Neural progenitor cell (in vitro differentiated cells): ENCODE measurements around the gene RNF8. TPM values are rescaled to one million over a fixed set of nuclear protein-coding genes. Genes with fewer than 3 reads are reported as not detected.
"Not testable (repeated sequence)": the region's sequence is repeated elsewhere in the genome, so short reads cannot be mapped to it uniquely, and the experiment has no call there.

Source experiments
- DNase-seq: peaks from one replicate; pipeline ENCODE4 v3.0.0-alpha.2; 2016; ENCODE audit warnings: low spot score
- H2AFZ ChIP-seq: fragments of 200-600 bp; sonication (generic); replicated peaks from 2 replicates; pipeline ENCODE4 v1.6.1; 2016; ENCODE audit warnings: antibody characterized with exemption
- H3F3A ChIP-seq: fragments of 200-600 bp; sonication (generic); 2 replicates; pipeline ENCODE4 v1.6.1; 2016; ENCODE audit warnings: antibody characterized with exemption, low read depth
- H3K27ac ChIP-seq: fragments of 200-600 bp; sonication (generic); 2 replicates; pipeline ENCODE4 v1.5.1; 2016; ENCODE audit warnings: mild to moderate bottlenecking
- H3K27me3 ChIP-seq: fragments of 200-600 bp; sonication (generic); 2 replicates; pipeline ENCODE4 v1.6.1; 2016; ENCODE audit warnings: mild to moderate bottlenecking, moderate library complexity
- H3K36me3 ChIP-seq: fragments of 200-600 bp; sonication (generic); 2 replicates; pipeline ENCODE4 v1.5.1; 2016
- H3K4me1 ChIP-seq: fragments of 200-600 bp; sonication (generic); 2 replicates; pipeline ENCODE4 v1.6.1; 2016; ENCODE audit warnings: mixed run types
- H3K4me2 ChIP-seq: fragments of 200-600 bp; sonication (generic); 2 replicates; pipeline ENCODE4 v1.6.1; 2016
- H3K4me3 ChIP-seq: fragments of 200-600 bp; sonication (generic); 2 replicates; pipeline ENCODE4 v1.5.1; 2016
- H3K79me2 ChIP-seq: fragments of 200-600 bp; sonication (generic); 2 replicates; pipeline ENCODE4 v1.6.1; 2016; ENCODE audit warnings: low read depth
- H3K9ac ChIP-seq: fragments of 200-600 bp; sonication (generic); 2 replicates; pipeline ENCODE4 v1.6.1; 2016
- H3K9me3 ChIP-seq: fragments of 200-600 bp; sonication (generic); 2 replicates; pipeline ENCODE4 v1.5.1; 2016; ENCODE audit warnings: low read depth
- H4K20me1 ChIP-seq: fragments of 200-600 bp; sonication (generic); 2 replicates; pipeline ENCODE4 v1.6.1; 2016; ENCODE audit warnings: low read depth
- H3K27ac Mint-ChIP-seq: 3 replicates; pipeline ENCODE4 v1.8.0; 2021; ENCODE audit warnings: mixed read lengths
- H3K27me3 Mint-ChIP-seq: 2 replicates; pipeline ENCODE4 v1.8.0; 2022; ENCODE audit warnings: low read depth, mild to moderate bottlenecking, inconsistent platforms, moderate library complexity, mixed read lengths; ENCODE audit not compliant: insufficient read depth
- H3K36me3 Mint-ChIP-seq: 3 replicates; pipeline ENCODE4 v1.8.0; 2021; ENCODE audit warnings: mixed read lengths
- H3K4me1 Mint-ChIP-seq: 3 replicates; pipeline ENCODE4 v1.8.0; 2021; ENCODE audit warnings: mixed read lengths
- H3K4me3 Mint-ChIP-seq: 3 replicates; pipeline ENCODE4 v1.8.0; 2021; ENCODE audit warnings: mild to moderate bottlenecking, moderate library complexity, mixed read lengths
- H3K9me3 Mint-ChIP-seq: 3 replicates; pipeline ENCODE4 v1.8.0; 2020; ENCODE audit warnings: mixed read lengths
- CTCF ChIP-seq: fragments of 200-600 bp; sonication (generic); IDR thresholded peaks from 2 replicates; pipeline ENCODE4 v1.5.1; 2017; ENCODE audit warnings: antibody characterized with exemption, mild to moderate bottlenecking
- EZH2 ChIP-seq: fragments of 200-600 bp; sonication (generic); IDR thresholded peaks from 2 replicates; pipeline ENCODE4 v1.6.1; 2017; ENCODE audit warnings: antibody characterized with exemption, mild to moderate bottlenecking, moderate library complexity
- EZH2phosphoT487 ChIP-seq: fragments of 200-600 bp; sonication (generic); IDR thresholded peaks from 2 replicates; pipeline ENCODE4 v1.6.1; 2017; ENCODE audit warnings: antibody characterized with exemption
- total RNA-seq: library from RNA; depleted of rRNA; stranded (reverse); fragments of >200 nt; gene quantifications from 2 replicates; pipeline ENCODE4 v1.2.3, GENCODE V29; 2015; ENCODE audit warnings: low replicate concordance

Gene RNF8
- total RNA-seq, 1 donor from 2014 or later = 68.5 TPM

- H3K79me2 ChIP-seq = no peaks in the 10 kb centered on the region
- no peak for TF ChIP-seq EZH2
- no peak for TF ChIP-seq EZH2phosphoT487
- TF ChIP-seq CTCF = no peak
- peaks cover 5% of the 10 kb centered on the region for H3K4me1 ChIP-seq
- no peak overlapping the region for H3K4me3 Mint-ChIP-seq
- no peaks in the 10 kb centered on the region for H3K27me3 Mint-ChIP-seq
- H3K9ac ChIP-seq = no peak overlapping the region
- no peak overlapping the region for H3K4me3 ChIP-seq
- peak overlapping the region; percentile 25 for H3K27ac Mint-ChIP-seq
- no peaks in the 10 kb centered on the region for H3K36me3 ChIP-seq
- peaks cover 5% of the 10 kb centered on the region for H3K36me3 Mint-ChIP-seq
- DNase-seq = no peak
- H3F3A ChIP-seq = peaks cover 17% of the 10 kb centered on the region
- H3K9me3 ChIP-seq = no peaks in the 10 kb centered on the region
- peaks cover 8% of the 10 kb centered on the region for H3K4me1 Mint-ChIP-seq
- no peak overlapping the region for H2AFZ ChIP-seq
- no peak overlapping the region for H3K4me2 ChIP-seq
- no peaks in the 10 kb centered on the region for H4K20me1 ChIP-seq
- no peaks in the 10 kb centered on the region for H3K27me3 ChIP-seq
- no peak overlapping the region for H3K27ac ChIP-seq
- H3K9me3 Mint-ChIP-seq = no peaks in the 10 kb centered on the region
These were observed 32.0 kb upstream of the RNF8 start for GRCh38 chr6:37321516-37322415.

GRCh38 chr6:37323580-37323979, 30.2 kb upstream of the RNF8 start:
- H4K20me1 ChIP-seq = no peaks in the 10 kb centered on the region
- H3K36me3 ChIP-seq = no peaks in the 10 kb centered on the region
- Mint-ChIP-seq H3K27ac (no peak overlapping the region), H3K4me3 (no peak overlapping the region), H3K27me3 (no peaks in the 10 kb centered on the region), H3K9me3 (no peaks in the 10 kb centered on the region), H3K36me3 (peaks cover 10% of the 10 kb centered on the region), H3K4me1 (peaks cover 8% of the 10 kb centered on the region)
- no peaks in the 10 kb centered on the region for H3K9me3 ChIP-seq
- no peak overlapping the region for H3K4me2 ChIP-seq
- H3K4me1 ChIP-seq = peaks cover 5% of the 10 kb centered on the region
- H3K27me3 ChIP-seq = no peaks in the 10 kb centered on the region
- H3K27ac ChIP-seq = no peak overlapping the region
- H3K79me2 ChIP-seq = no peaks in the 10 kb centered on the region
- no peak overlapping the region for H3K9ac ChIP-seq
- H3K4me3 ChIP-seq = no peak overlapping the region
- H2AFZ ChIP-seq = no peak overlapping the region
- peaks cover 17% of the 10 kb centered on the region for H3F3A ChIP-seq
- no peak for DNase-seq
- no peak for TF ChIP-seq EZH2phosphoT487

GRCh38 chr6:37324131-37325033, 29.4 kb upstream of the RNF8 start:
- H3K27ac ChIP-seq = no peak overlapping the region

GRCh38 chr6:37330345-37330744, 23.4 kb upstream of the RNF8 start:
- H3K4me3 Mint-ChIP-seq, H3K36me3 ChIP-seq, H3K9me3 ChIP-seq, H3K4me1 Mint-ChIP-seq, DNase-seq, H3K4me3 ChIP-seq, H3K27ac Mint-ChIP-seq, H3K9ac ChIP-seq, H3K79me2 ChIP-seq, H3K4me1 ChIP-seq, H3K27me3 Mint-ChIP-seq, H3K27ac ChIP-seq, H3K4me2 ChIP-seq, H3K27me3 ChIP-seq, H3F3A ChIP-seq, H3K9me3 Mint-ChIP-seq, H2AFZ ChIP-seq, H4K20me1 ChIP-seq: not testable (repeated sequence)
- peaks cover 15% of the 10 kb centered on the region for H3K36me3 Mint-ChIP-seq

More at GRCh38 chr6:37324131-37325033, 29.4 kb upstream of the RNF8 start:
- no peak overlapping the region for H3K4me2 ChIP-seq
- no peaks in the 10 kb centered on the region for H3K27me3 ChIP-seq
- Mint-ChIP-seq H3K36me3 (peaks cover 10% of the 10 kb centered on the region), H3K27ac (no peak overlapping the region), H3K9me3 (no peaks in the 10 kb centered on the region), H3K4me1 (peaks cover 8% of the 10 kb centered on the region), H3K4me3 (no peak overlapping the region), H3K27me3 (no peaks in the 10 kb centered on the region)
- H3K9ac ChIP-seq = no peak overlapping the region
- TF ChIP-seq EZH2 (no peak), EZH2phosphoT487 (no peak), CTCF (no peak)
- H3K79me2 ChIP-seq = no peaks in the 10 kb centered on the region
- peaks cover 17% of the 10 kb centered on the region for H3F3A ChIP-seq
- no peaks in the 10 kb centered on the region for H4K20me1 ChIP-seq
- no peak overlapping the region for H3K4me3 ChIP-seq
- peaks cover 5% of the 10 kb centered on the region for H3K4me1 ChIP-seq
- H3K36me3 ChIP-seq = no peaks in the 10 kb centered on the region
- no peak for DNase-seq
- no peaks in the 10 kb centered on the region for H3K9me3 ChIP-seq
- H2AFZ ChIP-seq = no peak overlapping the region
